ENCODE measurements around the gene S100P. TPM values are rescaled to one million over a fixed set of nuclear protein-coding genes. Genes with fewer than 3 reads are reported as not detected.

S100P gene
- total RNA-seq, 4 donors from 2014 or later: 7.5 to 7.8 TPM; not detected in 2

- DNase-seq: peak; percentile 95
- peak overlapping the region; percentile 88 to 95 (median 91) for H3K27ac ChIP-seq
- intact Hi-C loops (cut with DNase I; ENCODE audit: low total_unique reads) (no loop called here), in situ Hi-C loops (cut with MboI; ENCODE audit: low pct_ligation_motif_present in 1 of 4, low pct_unique_long_range_greater_than_20kb in 1 of 4, low sequenced_read_pairs in 3 of 4) (no loop called here)
- H3K36me3 ChIP-seq: no peaks in the 10 kb centered on the region
- peak overlapping the region; percentile 48 to 77 (median 68) for H3K4me3 ChIP-seq
- WGBS, 2 donors (ENCODE audit: low coverage in 1 of 2): 4% methylated on average over 39 of the region's 89 CpGs; no CpG with 5 or more reads in 1 of the 2 donors
- no peaks in the 10 kb centered on the region for H3K27me3 ChIP-seq
- H3K4me1 ChIP-seq: peaks cover 21 to 40% (median 26%) of the 10 kb centered on the region in 4 donors
- TF ChIP-seq POLR2A (IDR thresholded peaks at IDR 0.05) (peak; percentile 81), CTCF (IDR thresholded peaks at IDR 0.05) (no peak), POLR2AphosphoS5 (IDR thresholded peaks at IDR 0.05) (peak; percentile 87 to 90 (median 88)), EP300 (IDR thresholded peaks at IDR 0.05; ENCODE audit: low read depth) (no peak)
- no peaks in the 10 kb centered on the region for H3K9me3 ChIP-seq
These were observed 19.8 kb upstream of the S100P start for GRCh38 chr4:6673660-6674499.

GRCh38 chr4:6674500-6675149 is 19.1 kb upstream of the S100P start:
- H3K27ac ChIP-seq: peak overlapping the region; percentile 88 to 95 (median 91)
- H3K9me3 ChIP-seq: no peaks in the 10 kb centered on the region
- 7 to 18% methylated on average over 8 to 29 of the region's 40 CpGs for WGBS, 2 donors (ENCODE audit: low coverage in 1 of 2)
- no peaks in the 10 kb centered on the region for H3K27me3 ChIP-seq
- peaks cover 21 to 40% (median 26%) of the 10 kb centered on the region in 4 donors for H3K4me1 ChIP-seq
- peak overlapping the region; percentile 48 to 77 (median 68) for H3K4me3 ChIP-seq
- TF ChIP-seq POLR2AphosphoS5 (IDR thresholded peaks at IDR 0.05): no peak
- no peak for TF ChIP-seq EP300 (IDR thresholded peaks at IDR 0.05; ENCODE audit: low read depth)
- peak; percentile 43 to 66 (median 45) for TF ChIP-seq CTCF (IDR thresholded peaks at IDR 0.05)
- TF ChIP-seq POLR2A (IDR thresholded peaks at IDR 0.05): no peak
- peak; percentile 64 for DNase-seq
- H3K36me3 ChIP-seq: no peaks in the 10 kb centered on the region
- intact Hi-C loops (cut with DNase I; ENCODE audit: low total_unique reads): no loop called here
- in situ Hi-C loops (cut with MboI; ENCODE audit: low pct_ligation_motif_present in 1 of 4, low pct_unique_long_range_greater_than_20kb in 1 of 4, low sequenced_read_pairs in 3 of 4): loop anchor here in 1 of 4 donors (5.0 kb wide), 1 partner anchor 38 kb away; no protein-coding TSS in a partner anchor

GRCh38 chr4:6676722-6677558 is 16.7 kb upstream of the S100P start:
- Histone ChIP-seq H3K36me3 (no peaks in the 10 kb centered on the region), H3K4me3 (no peak overlapping the region), H3K27ac (no peak overlapping the region), H3K27me3 (no peaks in the 10 kb centered on the region), H3K9me3 (no peaks in the 10 kb centered on the region), H3K4me1 (peaks cover 21 to 40% (median 26%) of the 10 kb centered on the region in 4 donors)
- DNase-seq: no peak
- TF ChIP-seq CTCF (IDR thresholded peaks at IDR 0.05): no peak
- TF ChIP-seq POLR2A (IDR thresholded peaks at IDR 0.05): no peak
- TF ChIP-seq EP300 (IDR thresholded peaks at IDR 0.05; ENCODE audit: low read depth): no peak
- TF ChIP-seq POLR2AphosphoS5 (IDR thresholded peaks at IDR 0.05): no peak
- intact Hi-C loops (cut with DNase I; ENCODE audit: low total_unique reads) (no loop called here), in situ Hi-C loops (cut with MboI; ENCODE audit: low pct_ligation_motif_present in 1 of 4, low pct_unique_long_range_greater_than_20kb in 1 of 4, low sequenced_read_pairs in 3 of 4) (loop anchor here in 1 of 4 donors (5.0 kb wide), 1 partner anchor 35 kb away; no protein-coding TSS in a partner anchor)
- WGBS, 2 donors (ENCODE audit: low coverage in 1 of 2): 86% methylated on average over 16 to 21 of the region's 21 CpGs

Measured in transverse colon (tissue), 4 donors.